ENCODE results near the gene CAMK2B.

The CAMK2B gene

GRCh38 chr7:44367475-44368043, 42.2 kb upstream of the CAMK2B start:
- no peak overlapping the region for H3K4me3 ChIP-seq (ENCODE audit: low read length)
- no peak for DNase-seq (ENCODE audit: low read depth)
- no peak for TF ChIP-seq CTCF (conservative IDR thresholded peaks at IDR 0.05; ENCODE audit: low read length)

GRCh38 chr7:44366986-44367385, 41.6 kb upstream of the CAMK2B start:
- no peak overlapping the region for H3K4me3 ChIP-seq (ENCODE audit: low read length)
- TF ChIP-seq CTCF (conservative IDR thresholded peaks at IDR 0.05; ENCODE audit: low read length) = no peak
- DNase-seq (ENCODE audit: low read depth) = no peak

- TF ChIP-seq CTCF (conservative IDR thresholded peaks at IDR 0.05; ENCODE audit: low read length) = no peak
- no peak for DNase-seq (ENCODE audit: low read depth)
- no peak overlapping the region for H3K4me3 ChIP-seq (ENCODE audit: low read length)
Measured at GRCh38 chr7:44353668-44354067, 28.3 kb upstream of the CAMK2B start.

DNA sequence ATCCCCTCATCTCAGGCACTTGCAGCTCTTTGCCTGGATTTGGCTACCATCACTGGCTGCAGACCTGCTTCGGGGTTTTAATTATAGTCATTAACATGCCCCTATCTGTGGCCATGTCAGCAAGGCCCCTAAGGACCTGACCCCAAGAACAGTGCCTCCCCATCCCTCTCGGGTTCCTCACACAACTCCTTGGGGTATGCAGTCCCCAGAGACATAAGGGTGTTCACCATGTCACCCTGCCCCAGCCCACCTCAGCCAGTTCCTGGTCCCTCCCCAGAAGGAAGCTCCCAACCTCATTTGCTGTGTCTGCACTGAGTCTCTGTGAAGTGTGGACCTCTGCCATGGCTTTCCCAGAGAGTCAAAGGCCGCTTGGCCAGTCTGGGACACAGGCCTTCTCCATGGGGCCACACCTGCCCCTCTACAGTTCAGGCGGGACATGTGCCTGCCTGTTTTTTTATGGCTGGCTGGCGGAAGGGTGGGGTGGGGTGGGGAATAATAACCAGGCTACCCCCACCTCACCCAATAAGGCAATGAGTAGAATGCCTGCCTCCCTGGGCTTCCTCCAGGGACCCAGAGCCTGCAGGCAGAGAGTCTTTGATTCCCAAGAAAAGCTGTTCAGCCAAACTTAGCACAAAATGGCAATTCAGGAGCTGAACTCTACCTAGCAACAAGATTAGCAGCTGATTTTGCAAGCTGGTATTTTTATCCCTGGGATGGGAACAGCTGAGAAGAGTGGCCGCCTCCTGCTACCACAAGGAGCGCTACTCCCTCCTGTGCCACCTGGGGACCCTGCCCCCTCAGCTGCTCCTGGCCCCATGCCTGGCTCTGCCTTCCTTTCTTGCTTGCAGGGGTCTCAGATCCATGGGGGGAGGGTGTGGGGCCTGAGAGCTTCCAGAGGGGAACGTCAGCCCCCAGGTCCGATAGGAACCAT, 23.7 kb upstream of the CAMK2B start:
- no peak for DNase-seq (ENCODE audit: low read depth)
- no peak for TF ChIP-seq CTCF (conservative IDR thresholded peaks at IDR 0.05; ENCODE audit: low read length)
- H3K4me3 ChIP-seq (ENCODE audit: low read length) = no peak overlapping the region

DNA sequence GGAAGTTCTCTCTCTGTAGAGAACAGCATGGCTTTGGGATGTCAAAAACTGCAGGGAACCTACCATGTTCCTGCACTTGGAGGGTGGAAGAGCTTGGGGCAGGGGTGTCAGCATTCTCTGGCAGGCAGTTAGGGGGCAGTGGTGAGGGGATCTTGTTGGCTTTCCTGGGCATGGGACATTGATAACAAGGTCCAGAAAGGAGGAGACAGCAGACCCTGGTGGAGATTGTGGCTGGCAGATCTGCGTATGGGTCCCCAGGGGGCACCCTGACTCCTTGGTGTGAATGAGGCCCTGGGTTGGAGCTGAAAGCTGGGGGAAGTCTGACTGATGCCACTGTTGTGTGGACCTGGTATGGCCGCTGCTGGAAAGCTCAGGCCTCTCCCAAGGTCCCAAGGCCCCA, 22.9 kb upstream of the CAMK2B start:
- DNase-seq (ENCODE audit: low read depth) = peak; percentile 34
- no peak overlapping the region for H3K4me3 ChIP-seq (ENCODE audit: low read length)
- TF ChIP-seq CTCF (conservative IDR thresholded peaks at IDR 0.05; ENCODE audit: low read length) = peak; percentile 60

DNA sequence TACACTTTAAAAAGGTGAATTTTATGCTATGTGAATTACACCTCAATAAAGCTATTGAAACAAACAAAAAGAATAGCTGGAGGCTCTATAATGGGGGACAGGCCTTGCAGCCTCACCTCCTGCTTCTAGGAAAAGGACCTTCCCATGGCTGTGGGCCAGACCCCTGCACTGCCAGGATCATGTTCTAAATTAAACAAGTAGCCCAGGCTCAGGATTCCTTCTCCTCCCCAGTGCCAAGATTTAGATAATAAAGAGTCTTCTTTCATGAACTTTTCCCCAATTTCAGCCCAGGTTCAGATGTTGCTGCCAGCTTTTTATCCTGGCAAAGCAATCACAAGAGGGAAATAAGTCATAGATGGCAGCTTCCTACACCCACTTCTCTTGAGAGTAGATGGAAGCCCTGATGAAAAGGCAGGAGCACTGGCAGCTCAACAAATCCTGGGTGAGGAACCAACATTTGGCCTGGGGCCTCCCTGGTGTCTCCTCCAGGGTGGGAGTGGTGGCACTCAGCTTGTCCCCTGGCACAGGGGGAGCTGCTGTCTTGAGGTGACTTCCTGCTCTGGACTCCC, 22.2 kb upstream of the CAMK2B start:
- no peak for TF ChIP-seq CTCF (conservative IDR thresholded peaks at IDR 0.05; ENCODE audit: low read length)
- no peak for DNase-seq (ENCODE audit: low read depth)
- no peak overlapping the region for H3K4me3 ChIP-seq (ENCODE audit: low read length)
